T-helper 22 cell (primary cell): ENCODE results near the gene P4HA3.

Experiments used
- DNase-seq: peaks from one replicate; pipeline ENCODE4 v3.0.0-alpha.2; 2020; ENCODE audit warnings: low read depth

The P4HA3 gene

GRCh38 chr11:74262725-74263124 lies 48.7 kb downstream of the P4HA3 start:
- no peak for DNase-seq

- no peak for DNase-seq
Measured at GRCh38 chr11:74257959-74258553, 53.4 kb downstream of the P4HA3 start.

- no peak for DNase-seq
Measured at GRCh38 chr11:74256378-74257133, 54.9 kb downstream of the P4HA3 start.

GRCh38 chr11:74255741-74256375 lies 55.6 kb downstream of the P4HA3 start:
- DNase-seq = no peak

- DNase-seq = no peak
Measured at GRCh38 chr11:74253361-74253760, 58.1 kb downstream of the P4HA3 start.

GRCh38 chr11:74249496-74249895 lies 61.9 kb downstream of the P4HA3 start:
- no peak for DNase-seq

GRCh38 chr11:74248469-74248868 lies 63.0 kb downstream of the P4HA3 start:
- no peak for DNase-seq

- no peak for DNase-seq
Measured at GRCh38 chr11:74238243-74238642, 73.2 kb downstream of the P4HA3 start.

- DNase-seq = no peak
Measured at GRCh38 chr11:74237541-74237940, 73.9 kb downstream of the P4HA3 start.

GRCh38 chr11:74235121-74235520 lies 76.3 kb downstream of the P4HA3 start:
- no peak for DNase-seq

GRCh38 chr11:74233683-74234082 lies 77.8 kb downstream of the P4HA3 start:
- no peak for DNase-seq

GRCh38 chr11:74232311-74232950 lies 79.0 kb downstream of the P4HA3 start:
- DNase-seq = no peak

GRCh38 chr11:74226907-74227306 lies 84.5 kb downstream of the P4HA3 start:
- DNase-seq = no peak

GRCh38 chr11:74225565-74225964 lies 85.9 kb downstream of the P4HA3 start:
- DNase-seq = no peak

GRCh38 chr11:74221816-74222215 lies 89.6 kb downstream of the P4HA3 start:
- no peak for DNase-seq

GRCh38 chr11:74220376-74220775 lies 91.1 kb downstream of the P4HA3 start:
- DNase-seq = no peak
